Smooth muscle cell of the brain vasculature (primary cell): Measurements from ENCODE around the gene TRNP1.
"Not testable (repeated sequence)": the region's sequence is repeated elsewhere in the genome, so short reads cannot be mapped to it uniquely, and the experiment has no call there.

Source experiments
- DNase-seq: peaks from one replicate; pipeline ENCODE4 v3.0.0-alpha.2; 2012; ENCODE audit warnings: low read depth, low spot score

TRNP1 gene, protein sequence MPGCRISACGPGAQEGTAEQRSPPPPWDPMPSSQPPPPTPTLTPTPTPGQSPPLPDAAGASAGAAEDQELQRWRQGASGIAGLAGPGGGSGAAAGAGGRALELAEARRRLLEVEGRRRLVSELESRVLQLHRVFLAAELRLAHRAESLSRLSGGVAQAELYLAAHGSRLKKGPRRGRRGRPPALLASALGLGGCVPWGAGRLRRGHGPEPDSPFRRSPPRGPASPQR

DNA sequence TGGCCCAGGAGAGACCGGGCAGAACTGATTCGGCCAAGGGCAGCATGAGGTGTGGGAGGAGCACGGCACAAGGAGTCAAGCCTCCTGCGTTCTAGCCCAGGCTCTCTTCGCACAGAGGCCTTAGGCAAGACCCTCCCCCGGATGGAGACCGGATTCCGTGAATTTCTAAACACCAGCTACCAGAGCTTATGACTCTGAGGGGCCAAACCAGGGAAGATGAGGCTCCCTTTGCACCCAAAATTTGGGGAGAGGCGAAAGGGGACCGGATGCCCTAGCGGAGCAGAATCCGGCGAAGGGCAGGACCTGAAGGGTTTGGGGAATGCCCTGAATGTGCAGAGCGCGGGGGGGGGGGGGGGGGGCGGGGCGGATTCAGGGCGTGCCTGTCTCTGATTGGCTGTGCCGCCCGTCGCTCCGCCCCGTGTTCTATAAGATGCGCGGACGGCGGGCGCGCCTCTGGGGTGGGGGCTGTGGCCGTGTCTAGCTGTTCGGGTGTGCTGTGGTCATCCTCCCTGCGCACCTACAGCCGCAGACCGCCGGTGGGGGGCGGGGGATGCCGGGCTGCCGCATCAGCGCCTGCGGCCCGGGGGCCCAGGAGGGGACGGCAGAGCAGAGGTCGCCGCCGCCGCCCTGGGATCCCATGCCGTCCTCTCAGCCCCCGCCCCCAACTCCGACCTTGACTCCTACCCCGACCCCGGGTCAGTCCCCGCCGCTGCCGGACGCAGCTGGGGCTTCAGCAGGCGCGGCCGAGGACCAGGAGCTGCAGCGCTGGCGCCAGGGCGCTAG is at the start of gene TRNP1:
Gene TRNP1 (plus strand): TSS at position 456 of the 783 bp plus-strand sequence. CDS start 95 bp downstream, at position 551.
- no peak for DNase-seq

DNA sequence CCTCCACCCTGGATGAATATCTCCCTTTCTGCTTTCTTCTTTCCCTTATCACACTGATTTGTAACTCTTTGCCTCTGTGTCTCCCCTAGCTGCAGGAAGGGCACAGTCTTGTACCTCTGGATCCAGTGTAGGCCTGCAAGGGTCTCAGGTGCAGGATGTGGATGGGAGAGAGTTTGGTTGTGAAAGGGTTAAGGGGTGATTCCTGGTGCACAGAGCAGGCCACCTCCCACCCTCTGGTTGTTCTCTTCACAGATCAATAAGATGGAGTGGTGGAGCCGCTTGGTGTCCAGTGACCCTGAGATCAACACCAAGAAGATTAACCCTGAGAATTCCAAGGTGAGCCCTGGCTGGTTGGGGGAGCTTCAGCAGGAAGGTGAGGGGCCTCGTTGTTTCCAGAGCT is 48.4 kb upstream of the TRNP1 start:
- DNase-seq: no peak

DNA sequence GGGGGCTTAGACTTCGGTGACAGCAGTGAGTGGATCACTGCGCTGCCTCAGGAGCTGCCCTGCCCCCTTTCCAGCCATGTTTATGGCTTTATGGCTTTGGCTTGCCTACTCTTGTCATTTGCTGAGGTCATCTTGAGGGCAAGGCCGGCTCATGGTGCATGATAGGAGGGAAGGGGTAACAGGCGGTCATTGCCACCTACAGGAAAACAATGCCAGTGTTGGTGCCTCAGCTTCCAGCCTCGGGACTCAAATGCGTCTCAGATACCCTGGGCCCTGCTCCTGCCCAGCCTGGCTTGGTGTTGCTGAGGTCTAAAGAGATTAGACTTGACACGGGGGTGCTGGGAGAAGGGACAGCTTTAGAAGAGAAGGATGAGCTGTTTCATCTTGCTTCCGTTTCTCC is 47.8 kb upstream of the TRNP1 start:
- no peak for DNase-seq

DNA sequence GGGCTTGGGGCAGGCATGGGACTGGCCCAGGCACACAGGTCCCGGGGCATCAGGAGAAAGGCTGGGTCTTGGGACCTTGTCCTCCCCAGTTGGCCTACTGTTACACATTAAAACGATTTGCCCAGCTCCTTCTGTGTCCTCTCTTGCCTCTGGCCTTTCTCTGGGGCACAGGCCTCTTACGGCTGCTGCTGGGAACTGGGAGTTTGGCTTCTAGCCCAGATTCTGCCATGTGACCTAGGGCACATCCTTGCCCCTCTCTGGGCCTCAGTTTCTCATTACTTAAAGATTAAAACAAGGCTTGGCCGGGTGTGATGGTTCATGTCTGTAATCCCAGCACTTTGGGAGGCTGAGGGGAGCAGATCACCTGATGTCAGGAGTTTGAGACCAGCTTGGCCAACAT is 47.2 kb upstream of the TRNP1 start:
- DNase-seq: no peak

DNA sequence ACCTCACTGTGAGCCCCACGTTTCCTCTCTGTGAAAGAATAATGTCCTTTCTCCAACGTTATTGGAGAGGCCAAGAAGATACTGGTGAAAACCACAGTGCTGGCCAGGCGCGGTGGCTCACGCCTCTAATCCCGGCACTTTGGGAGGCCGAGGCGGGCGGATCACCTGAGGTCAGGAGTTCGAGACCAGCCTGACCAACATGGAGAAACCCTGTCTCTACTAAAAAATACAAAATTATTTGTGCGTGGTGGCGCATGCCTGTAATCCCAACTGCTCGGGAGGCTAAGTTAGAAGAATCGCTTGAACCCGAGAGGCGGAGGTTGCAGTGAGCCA is 44.8 kb upstream of the TRNP1 start:
- not testable (repeated sequence) for DNase-seq

DNA sequence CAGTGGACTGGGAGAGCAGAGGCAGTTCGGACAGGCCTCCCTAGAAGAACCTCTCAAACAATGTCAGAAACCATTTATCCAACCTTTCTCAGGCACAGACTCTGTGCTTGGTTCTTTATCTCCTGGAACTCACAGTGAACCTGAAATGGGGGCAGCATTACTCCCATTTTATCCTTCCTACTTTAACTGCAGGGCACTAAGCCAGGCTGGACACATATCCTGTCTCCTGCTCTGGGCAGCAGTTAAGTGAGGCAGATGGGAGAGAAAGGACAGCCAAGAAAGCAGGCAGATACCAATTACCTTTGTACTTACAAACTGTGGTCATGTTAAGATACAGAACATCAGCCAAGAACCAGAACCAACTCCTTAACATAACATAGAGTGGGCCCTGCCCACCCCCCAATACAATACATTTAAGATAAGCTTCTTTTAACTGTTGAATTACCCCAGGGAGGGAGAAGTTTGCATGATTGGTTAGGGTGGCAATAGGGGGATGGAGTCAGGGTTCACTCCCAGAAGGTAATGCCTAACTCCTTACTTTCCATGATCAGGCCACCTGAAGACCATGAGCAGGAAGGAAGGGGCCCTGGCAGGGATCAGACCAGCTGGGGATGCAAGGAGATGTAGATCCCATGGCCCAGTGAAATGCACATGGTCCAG is 44.1 kb upstream of the TRNP1 start:
- DNase-seq: no peak

DNA sequence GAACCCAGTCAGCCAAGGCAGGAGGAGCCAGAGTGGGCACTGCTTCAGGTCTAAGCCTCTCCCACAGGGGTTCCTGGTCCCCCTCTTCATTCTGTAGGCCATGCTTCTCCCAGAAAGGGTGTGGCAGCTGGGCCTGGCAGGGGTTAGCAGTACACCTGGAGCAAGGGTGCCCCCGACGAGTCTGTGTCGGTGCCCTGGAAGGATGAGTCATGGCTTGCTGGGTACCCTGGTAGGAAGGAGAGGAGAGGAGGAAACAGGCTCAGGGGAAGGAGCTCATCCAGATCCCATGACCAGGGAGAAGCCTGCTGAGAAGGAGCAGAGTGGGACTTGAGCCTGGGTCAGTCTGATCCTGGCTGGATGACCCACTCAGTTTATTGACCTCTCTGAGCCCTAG is 43.6 kb upstream of the TRNP1 start:
- DNase-seq: no peak

DNA sequence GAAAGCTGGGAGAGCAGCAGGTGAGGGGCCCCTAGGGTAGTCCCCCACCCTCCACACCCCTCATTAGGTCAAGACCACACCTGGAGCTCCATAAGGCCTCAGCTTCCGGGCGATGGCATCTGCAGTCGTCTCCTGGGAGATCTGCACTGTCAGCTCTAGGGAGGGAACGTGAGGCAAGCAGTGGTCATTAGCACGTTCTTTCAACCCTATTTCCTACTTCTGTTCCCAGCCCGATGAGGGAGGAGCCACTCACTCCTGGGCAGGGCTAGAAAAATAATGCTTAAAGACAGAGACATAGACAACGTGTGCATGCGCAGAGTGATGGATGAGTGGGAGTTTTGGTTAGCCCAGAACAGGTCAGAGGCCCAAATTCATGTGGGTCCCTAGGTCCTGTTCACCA is 42.9 kb upstream of the TRNP1 start:
- no peak for DNase-seq

DNA sequence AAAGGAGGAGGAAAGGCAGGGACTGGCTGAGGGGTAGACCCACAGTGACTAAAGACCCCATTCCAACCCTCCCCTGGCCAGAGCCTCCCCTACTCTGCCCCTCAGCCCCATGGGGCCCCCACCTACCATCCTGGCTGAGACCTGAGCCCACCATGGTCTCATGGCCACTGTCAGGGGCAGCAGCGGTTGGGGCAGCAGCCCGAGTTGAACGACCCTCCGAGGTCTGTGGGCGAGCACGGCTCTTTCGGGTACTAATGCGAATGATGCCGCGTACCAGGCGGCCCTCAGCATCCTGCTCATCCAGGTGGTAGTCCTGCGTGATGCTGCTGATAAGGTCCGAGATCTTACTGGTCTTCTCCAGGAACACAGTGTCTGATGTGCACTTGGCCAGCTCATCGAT is 42.3 kb upstream of the TRNP1 start:
- no peak for DNase-seq

DNA sequence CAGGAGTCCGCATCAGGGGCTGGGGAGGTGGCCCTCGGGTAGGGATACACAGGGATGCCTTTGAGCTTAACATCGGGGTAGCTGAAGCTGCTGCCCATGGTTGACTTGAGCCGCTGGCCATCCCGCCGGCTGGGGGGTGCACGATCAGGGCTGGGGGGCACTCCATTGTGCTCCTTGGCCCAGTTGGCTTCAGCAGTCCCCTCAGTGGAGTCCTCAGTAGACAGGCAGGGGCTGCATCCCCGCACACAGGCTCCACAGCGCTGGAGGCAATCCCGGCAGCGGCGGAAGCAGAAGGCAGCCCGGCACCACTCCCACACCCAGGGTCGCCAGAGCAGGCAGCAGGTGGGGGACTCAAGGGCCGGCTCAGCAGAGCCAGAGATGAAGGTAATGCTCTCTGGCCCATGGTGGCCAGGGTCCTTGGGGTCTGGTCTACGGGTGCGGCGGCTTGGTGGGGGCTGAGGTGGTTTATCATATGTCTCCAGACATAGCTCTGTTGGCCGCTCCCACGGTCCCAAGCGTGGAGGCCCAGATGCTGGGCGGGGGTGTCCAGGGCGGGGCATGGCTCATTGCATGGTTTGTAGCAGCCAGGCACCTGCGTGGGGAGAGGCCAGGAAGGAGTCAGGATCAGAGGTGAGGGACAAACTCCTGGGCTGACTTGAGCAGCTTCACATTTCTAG is 41.5 kb upstream of the TRNP1 start:
- DNase-seq: no peak

DNA sequence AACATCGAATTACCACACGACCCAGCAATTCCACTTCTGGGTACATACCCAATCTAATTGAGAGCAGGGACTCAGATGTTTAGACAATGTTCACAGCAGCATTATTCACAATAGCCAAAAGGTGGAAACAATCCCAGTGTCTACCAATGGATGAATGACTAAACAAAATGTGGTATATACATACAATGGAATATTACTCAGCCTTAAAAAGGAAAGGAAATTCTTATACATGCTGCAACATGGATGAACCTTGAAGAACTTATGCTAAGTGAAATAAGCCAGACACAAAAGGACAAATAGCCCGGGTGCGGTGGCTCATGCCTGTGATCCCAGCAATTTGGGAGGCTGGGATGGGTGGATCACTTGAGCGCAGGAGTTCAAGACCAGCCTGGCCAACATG is 40.1 kb upstream of the TRNP1 start:
- no peak for DNase-seq

DNA sequence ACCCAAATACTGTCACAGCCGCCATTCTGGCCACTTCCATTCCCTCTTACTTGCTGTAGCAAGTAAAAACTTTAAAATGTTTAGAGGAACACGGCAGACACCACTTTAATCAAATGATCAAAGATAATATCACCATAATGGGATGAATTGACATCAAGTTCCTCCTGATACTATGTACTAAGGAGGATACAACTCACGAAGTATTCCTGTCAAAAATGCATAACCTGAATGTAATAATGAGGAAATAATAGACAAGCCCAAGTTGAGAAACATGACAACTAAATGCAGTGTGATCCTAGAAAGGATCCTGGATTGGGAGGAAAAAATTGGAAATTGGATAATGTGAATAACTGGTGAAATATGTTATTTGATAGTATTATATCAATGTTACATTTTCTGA is 37.2 kb upstream of the TRNP1 start:
- DNase-seq: no peak

DNA sequence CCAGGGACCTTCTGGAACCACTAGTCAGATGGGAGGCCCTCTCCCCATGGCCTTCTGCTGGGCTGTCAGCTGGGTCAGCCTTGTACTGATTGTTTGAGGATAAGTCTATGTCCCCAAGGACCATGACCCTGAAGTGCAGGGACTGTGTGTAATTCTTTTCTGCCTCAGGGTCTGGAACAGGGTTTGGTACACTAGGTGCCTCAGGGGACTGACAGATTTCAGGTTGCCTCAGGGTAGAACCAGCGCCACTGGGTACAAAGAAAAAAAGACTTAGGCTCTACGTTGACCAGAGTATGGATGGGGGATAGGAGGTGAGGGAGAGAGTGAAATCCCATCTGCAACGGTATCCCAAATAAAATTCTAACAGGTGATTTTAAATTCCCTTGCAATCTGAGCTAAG is 36.2 kb upstream of the TRNP1 start:
- DNase-seq: no peak

DNA sequence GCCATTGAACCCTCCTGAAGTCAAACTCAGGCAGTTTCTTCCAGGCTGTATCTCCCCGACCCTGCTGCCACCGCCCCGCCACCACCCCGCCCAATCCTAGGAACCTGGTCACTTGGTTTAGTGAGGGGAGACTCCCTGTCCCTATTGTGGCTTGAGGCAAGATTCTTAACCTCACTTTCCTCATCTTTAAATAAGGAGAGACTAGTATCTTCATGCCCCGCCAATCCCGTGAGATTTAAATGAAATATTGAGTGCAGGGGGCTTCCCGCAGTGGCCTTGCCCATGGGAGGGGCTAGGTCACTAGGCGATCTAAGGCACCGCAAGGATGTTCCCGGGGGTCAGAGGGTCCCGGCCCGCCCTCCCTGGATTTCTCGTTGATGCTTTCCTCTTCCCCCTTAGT is 34.2 kb upstream of the TRNP1 start:
- no peak for DNase-seq

DNA sequence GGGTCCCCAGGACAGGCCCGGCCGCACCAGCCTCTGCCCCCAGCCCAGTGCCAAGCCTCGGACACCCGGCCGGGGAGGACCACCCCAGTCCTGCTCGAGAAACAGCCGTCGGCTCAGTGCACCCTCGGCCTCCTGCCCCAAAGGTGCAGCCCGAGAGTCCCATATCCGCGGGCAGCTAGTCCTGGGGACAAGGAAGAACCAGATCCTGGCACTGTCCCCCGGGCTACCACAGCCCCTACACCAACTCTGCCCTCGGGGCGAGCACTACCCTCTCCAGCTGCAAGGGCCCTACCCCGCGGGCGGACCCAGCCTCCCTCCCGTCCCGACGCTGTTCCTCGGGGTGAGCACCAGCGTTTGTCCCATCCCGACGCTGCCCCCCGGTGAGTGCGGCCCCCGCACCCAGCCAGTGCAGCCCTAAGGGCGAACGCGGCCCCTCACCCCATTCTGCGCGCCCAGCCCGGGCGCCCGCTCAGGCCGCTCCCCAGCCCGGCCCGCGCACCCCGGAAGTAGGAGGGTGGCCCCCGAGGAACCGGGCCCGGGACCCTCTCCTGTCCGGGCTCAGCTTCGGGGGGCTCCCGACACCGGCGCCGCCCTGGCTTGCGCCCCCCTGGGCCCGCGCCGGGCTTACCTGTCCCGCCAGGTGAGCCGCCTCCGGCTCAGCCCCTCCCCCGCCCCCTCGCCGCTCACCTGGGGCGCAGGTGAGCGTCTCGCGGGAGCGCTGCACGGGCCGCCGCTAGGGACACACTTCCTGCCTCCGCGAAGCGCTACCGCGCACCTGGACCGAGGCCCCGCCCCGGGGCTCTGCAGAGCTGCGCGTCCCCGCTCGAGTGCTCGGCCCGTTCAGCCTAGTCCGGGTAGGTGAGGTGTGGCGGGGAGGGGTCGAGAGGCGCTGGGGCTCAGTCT is 33.5 kb upstream of the TRNP1 start, which contains the start of gene KDF1:
Gene KDF1 (minus strand): TSS at position 747 of the 903 bp plus-strand sequence. CDS start 8,088 bp downstream, outside the sequence.
- DNase-seq: no peak

DNA sequence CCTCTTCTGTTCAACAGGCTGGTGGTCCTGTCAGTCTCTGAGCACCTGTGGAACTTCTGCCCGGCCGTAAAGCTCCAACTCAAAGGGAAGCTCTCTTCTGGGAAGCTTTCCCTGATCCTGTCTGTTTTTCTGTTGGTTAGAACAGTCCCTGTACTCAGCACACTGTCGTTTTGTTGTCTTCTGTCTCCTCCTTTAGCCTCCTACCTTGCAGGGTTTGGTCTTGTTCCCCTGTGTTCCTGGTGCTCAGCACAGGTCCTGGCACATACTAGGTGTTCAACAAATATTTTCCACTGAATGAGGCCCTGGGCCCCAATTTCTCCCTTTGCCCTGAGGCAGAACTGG is 32.9 kb upstream of the TRNP1 start:
- no peak for DNase-seq

DNA sequence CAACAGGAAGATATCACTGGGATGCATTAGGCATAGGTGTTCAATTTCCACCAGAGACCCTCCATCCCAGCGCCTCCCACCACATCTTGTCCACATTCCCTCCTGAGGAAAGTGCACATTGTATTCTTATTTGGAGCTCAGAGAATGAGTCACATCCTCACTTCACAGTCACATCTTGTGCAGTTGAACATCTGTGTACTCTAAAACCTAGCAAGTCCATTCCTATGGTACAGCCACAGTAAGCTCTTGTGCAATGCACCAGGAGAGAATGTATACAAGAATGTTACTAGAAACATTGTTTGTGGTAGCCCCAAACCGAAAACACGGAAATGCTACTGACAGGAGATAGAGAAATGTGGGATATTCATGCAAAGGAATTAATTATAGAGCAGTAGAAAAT is 31.7 kb upstream of the TRNP1 start:
- DNase-seq: peak; percentile 46

DNA sequence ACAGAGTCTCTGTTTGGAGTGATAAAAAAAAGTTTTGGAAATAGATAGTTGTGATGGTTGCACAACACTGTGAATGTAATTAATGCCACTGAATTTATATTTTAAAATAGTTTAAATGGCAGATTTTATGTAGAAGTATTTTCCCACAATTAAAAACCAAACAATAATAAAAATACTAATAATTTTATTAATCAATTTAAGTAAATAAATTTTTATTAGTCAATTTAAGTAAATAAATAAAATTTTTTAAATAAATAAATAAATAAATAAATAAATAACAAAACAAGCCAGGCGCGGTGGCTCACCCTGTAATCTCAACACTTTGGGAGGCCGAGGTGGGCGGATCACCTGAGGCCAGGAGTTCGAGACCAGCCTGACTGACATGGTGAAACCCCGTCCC is 28.3 kb upstream of the TRNP1 start:
- DNase-seq: no peak

DNA sequence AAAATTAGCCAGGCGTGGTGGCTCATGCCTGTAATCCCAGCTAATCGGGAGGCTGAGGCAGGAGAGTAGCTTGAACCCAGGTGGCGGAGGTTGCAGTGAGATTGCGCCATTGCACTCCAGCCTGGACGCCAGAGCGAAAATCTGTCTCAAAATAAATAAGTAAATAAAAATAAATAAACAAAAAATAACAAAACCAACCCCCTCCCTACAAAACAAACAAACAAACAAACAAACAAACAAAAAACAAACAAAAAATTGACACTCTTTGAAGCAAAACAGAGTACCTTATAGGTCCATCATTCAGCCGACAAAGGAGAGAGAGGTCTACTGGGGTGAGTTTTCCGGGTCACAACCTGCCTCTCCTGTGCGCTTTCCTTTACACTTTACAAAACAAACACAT is 27.9 kb upstream of the TRNP1 start:
- DNase-seq: no peak

DNA sequence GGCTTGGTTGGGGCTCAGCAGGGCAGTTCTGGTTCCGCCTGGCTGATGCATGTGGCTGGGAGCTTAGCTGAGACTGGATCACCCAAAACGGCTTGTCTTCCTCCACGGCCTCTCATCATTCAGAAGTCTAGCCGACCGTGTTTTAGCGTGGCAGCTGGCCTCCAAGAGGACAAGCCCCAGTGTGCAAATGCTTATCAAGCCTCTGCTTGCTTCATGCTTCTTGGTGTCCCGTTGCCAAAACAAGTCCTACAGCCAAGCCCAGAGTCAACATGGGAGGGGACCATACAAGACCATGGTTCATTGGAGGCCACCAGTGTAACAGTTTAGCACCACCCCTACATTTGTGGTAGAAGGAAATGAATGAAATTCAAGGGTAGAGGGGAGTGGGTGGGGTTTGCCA is 22.7 kb upstream of the TRNP1 start:
- no peak for DNase-seq

DNA sequence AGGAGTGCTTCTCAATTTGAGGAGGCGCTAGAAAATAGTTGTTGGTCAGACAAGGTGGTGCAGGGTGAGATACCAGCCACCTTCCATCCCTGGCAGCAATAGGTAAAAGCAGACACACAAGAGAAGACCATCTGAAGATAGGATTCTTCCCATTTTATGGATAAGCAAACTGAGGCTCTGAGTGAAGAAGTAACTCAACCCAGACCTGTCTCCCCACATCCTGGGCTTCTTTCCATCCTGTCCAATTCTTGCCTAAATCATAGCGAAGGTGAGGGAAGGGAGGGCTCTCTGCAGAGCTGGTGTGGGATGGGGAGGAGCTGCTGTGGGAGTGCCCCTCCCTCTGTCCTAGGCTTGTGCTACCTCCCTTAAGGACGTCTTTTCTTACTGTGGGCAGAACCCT is 21.9 kb upstream of the TRNP1 start:
- no peak for DNase-seq
